ENCODE measurements around the gene HS3ST4. TPM values are rescaled to one million over a fixed set of nuclear protein-coding genes. Genes with fewer than 3 reads are reported as not detected.
"Not testable (repeated sequence)": the region's sequence is repeated elsewhere in the genome, so short reads cannot be mapped to it uniquely, and the experiment has no call there.

HS3ST4 gene
- total RNA-seq, 1 donor from 2014 or later = not detected

DNA sequence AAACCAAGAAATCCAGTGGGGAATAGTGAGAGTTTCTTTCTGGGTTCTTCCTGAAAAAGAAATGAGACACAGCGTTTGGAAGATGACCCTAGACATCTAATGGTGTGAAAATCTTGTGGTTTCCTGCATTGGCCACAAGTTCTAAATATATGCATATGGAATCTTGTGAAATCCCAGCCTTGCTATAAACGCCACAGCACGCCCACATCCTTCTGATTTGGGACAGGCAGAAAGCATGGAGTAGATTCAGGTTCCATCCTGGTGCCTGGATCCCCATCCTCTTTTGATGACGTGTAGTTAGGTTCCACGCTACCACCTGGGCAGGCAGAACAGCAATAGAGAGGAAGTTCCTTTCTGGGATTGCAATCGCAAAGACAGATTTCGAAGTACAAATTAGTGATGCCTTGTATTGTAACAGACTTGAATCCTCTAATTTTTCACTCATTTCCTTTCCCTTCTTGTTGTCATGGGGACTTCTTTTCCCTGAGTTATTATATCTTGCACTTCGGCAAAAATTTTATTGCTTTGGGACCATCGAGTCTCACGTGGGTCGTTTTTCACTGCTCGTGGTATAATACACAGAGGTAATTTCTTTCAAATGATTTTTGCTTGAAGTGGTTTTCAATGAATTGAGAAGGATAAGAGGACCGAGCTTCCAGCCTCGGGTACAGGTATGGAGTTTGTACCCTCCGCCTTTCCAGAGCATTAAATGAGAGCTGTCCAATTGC, 37.6 kb downstream of the HS3ST4 start:
- no peak for ATAC-seq

DNA sequence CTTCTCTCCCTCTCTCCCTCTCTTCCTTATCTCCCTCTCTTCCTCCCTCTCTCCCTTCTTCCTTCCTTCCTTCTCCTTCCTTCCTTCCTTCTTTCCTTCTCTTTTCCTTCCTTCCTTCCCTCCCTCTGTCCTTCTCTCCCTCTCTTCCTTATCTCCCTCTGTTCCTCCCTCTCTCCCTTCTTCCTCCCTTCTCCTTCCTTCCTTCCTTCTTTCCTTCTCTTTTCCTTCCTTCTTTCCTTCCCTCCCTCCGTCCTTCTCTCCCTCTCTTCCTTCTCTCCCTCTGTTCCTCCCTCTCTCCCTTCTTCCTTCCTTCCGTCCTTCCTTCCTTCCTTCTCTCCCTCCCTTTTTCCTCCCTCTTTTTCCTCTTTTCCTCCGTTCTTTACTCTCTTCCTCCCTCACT, 38.6 kb downstream of the HS3ST4 start:
- DNase-seq (ENCODE audit: low spot score) = no peak
- ATAC-seq = no peak

More for the DNA sequence above, 37.6 kb downstream of the HS3ST4 start:
- no peak for DNase-seq (ENCODE audit: low spot score)

DNA sequence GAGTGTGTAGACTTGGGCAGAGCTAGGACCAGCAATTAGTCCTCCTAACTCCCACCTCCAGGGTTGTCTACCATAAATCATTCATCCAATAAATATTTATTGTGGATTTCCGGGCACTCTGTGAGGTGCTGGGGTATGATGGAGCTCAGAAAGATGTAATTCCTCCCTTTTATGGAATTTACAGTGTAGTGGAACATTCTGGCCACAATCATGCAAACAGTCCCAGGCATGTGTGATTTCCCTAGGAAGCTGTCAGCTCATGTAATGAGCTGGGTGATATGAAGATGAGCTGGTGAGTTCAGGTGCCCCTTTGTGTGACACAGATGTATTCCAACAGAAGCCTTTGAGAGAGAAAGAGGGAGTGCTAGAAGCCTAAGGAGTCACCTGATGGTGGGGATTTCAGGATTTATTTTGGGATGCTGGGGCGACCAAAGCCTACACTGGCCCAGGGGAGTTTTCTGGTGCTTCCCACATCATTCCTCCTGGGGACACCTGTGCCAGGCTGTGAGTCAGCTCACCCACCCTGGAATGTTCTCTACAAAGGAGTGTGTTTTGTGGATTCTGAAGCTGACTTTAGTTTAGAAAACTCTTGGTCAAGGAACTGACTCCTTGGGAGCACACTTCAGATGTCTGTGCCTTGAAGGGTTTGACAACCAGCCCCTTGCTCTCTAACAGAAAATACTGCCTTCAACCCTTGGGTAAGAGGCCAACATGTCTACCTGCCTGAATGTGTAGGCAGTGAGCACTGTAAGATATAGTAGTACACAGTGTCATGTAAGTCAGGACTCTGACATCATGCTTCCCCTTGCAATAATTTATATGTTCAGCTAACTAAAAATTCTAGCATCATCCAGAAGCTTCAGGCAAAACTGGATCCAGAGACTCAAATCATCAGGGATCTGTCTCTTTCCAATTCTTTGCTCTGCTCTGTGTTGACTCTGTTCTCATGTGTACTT, 42.9 kb downstream of the HS3ST4 start:
- DNase-seq (ENCODE audit: low spot score) (no peak), ATAC-seq (no peak)

DNA sequence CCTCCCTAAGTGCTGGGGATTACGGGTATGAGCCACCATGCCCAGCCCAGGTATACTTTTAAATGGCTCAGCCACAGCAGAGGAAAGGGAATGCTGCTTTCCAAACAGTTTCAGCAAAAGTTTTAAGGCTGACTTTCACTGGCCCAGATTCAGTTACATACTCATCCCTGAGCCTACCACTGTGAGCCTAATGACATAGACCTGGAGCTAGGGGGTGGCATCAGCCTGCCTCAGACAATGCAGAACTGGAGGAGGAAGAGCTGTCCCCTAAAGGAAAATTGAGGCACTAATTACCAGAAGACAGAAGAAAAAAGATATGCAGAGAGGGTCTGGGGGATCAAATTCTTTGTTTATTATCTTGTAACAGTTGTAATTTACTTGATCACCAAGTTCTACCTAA, 43.9 kb downstream of the HS3ST4 start:
- ATAC-seq (no peak), DNase-seq (ENCODE audit: low spot score) (no peak)

DNA sequence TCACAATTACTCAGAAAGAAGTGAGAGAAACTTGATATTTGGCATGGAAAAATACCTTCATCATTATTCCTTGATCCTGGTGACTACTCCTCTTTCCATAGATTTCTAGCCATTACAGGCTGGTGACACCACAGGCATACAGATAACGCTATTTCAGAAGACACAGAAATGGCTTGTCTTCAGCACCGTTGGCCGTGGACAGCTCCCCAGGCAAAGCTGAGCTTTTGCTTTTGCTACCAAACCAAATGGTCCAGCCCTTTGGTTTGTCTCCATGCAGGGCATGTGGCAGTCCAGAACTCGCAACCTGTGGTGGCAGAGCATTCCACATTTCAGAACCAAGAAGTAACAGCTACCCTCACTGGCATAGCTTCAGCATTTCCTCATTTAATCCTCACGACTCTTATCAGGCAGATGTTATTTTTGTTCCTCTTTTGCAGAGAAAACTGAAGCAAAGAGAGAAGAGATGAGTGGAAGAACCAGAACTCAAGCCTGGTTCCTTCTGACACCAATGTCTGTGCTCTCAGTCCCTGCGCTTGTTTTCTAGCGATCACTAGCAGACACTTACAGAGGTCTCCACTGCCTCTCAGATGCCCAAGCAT, 55.5 kb downstream of the HS3ST4 start:
- peak; percentile 39 for ATAC-seq
- no peak for DNase-seq (ENCODE audit: low spot score)

DNA sequence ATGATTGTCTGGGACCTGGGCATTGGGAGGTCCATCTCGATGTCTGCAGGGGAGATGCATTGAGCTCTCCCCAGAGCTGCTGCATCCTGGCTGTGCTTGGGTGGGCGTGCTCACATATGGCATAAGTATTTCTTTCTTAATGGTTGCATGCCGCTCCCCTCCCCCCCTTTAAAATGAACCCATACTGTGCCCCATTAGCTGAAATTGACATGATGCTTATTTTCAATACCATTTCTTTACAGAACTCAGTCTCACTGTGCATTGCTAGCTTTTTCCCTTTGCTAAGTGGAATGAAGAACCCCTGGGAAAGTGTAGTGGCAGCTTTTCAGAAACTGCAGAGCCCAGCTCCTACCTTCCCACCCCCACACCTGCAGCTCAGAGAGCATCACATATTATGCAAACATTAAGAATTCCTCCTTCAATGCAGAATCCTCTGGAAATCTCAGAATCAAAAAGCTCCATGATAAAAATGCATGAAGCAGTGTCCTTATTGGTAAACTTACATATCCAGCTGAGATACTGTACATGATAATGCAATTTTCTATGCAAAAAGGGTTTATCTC, 56.4 kb downstream of the HS3ST4 start:
- DNase-seq (ENCODE audit: low spot score) (no peak), ATAC-seq (no peak)

DNA sequence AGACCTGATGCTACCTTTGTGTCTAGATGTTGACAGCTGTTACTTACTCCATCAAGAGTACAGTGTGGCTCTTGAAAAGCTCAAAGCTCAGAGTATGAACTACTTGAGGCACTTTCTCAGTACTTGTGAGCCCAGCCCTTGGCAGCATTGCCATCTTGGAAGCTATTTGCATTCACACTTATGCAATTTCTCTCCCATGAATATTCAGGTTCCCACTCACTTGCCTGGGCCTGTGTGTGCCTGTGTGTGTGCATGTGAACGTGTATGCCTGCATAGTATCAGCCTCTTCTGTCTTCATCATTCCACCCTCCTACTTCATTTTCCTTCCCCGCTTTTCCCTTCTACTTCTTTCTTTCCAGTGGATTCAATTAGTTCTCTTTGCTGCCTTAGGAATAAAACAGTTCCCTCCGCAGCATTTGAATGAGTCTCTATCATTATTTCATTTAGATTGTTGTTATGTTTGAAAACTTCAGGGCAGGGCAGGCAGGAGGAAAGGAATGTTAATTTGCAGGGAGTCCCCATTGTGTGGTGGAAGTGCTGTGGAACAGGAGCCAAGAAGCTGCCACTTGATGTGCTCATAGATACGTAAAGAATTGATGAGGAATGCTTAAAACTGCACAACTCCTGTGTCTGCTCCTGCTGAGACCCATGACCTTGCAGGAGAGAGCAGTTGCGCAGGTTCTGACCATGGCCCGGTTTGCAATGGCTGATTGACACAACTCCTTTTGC, 58.9 kb downstream of the HS3ST4 start:
- ATAC-seq (no peak), DNase-seq (ENCODE audit: low spot score) (no peak)

DNA sequence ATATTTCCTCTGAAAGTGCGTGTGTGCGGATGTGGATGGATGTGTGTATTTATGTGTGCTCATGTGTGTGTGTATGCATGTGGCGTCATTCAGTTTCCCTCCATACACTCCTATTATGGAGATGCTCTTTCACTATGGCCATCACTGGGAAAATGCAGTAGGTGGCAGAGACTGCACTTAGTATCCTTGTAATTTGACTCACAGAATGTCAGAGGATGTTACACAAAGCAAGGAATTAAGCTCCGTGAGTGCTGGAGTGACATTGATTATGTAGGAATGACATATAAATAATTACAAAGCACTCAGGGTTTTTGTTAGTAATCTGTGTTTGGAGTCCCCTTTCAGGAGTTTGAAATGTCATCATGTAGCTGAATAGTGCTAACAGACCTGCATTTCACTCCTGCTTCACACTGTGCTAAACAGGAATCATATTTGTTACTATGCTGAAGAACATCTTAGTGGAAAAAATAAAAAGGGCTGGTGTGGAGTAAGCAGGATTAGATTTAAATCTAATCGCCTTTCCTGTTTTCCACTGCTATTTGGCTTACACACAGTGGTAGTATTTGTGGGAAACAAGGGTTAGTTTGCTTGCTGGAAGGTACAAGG, 59.6 kb downstream of the HS3ST4 start:
- DNase-seq (ENCODE audit: low spot score) = no peak
- no peak for ATAC-seq

DNA sequence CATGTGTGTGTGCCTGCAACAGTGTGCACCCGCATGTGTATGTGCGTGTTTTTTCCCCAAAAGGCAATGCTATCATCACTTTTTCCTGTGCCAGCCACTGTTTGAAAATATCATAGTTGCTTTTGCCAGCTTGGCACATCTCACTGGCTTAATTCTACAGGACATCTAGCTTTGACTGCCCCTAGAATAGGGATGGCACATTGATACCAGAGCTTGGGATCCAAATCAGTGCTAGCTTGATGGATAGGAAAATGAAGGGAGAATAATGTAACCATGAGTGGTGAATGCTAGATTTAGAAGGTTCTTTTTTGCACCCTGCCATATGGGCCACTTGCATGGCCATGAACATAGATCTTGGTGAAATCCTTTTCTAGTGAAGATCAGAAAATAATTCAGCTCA, 72.7 kb downstream of the HS3ST4 start:
- ATAC-seq = no peak
- no peak for DNase-seq (ENCODE audit: low spot score)

DNA sequence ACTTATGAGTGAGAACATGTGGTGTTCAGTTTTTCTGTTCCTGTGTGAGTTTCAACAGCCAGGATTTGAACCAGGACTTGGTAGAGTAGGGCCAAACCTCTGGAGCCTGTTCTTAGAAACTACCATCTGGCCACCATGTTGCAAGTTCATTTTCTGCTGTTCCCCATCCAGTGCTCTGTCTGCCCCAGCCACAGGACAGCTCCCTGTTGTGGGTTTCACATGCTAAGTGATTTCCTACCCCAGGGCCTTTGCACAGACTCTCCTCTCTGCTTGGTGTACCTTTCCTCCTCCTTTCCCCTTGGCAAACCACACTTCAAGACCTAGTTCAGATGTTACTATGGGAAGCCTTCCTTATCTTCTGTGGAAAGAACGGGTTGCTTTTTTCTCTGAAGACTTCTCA, 79.5 kb downstream of the HS3ST4 start:
- no peak for ATAC-seq

DNA sequence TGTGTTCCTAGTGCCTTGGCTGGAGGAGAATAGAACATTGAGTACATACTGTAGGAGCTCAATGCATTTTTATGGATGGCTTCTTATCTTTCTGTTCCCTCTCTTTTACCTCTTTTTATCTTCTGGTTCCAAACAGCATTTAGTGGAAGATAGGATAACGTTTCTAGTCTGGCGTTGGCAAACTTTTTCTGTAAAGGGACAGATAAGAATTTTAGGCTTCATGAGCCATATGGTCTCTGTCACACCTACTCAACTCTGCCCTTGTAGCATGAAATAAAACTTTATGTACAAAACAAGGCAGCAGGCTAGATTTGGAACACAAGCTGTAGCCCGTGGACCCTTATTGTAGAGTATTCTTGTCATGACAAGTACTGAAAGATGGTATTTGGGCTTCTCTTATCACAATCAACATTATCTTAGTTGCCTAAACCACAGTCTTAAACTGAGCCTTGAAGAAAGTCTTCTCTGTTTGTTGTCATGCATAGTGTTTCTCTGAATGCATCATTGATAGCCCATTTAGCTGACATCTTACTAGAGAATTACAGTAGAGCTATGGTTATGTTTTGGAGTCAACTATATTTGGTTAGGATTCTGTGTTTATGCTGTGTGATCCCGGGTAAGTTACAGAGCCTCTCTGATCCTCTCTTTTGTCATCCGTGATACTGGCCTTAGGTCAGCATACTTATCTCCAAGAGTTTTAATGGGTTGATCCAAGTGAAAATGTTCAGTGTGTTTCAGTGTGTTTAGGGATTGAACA, 80.2 kb downstream of the HS3ST4 start:
- ATAC-seq = no peak
- DNase-seq (ENCODE audit: low spot score) = no peak

More for the DNA sequence above, 79.5 kb downstream of the HS3ST4 start:
- DNase-seq (ENCODE audit: low spot score) = no peak

DNA sequence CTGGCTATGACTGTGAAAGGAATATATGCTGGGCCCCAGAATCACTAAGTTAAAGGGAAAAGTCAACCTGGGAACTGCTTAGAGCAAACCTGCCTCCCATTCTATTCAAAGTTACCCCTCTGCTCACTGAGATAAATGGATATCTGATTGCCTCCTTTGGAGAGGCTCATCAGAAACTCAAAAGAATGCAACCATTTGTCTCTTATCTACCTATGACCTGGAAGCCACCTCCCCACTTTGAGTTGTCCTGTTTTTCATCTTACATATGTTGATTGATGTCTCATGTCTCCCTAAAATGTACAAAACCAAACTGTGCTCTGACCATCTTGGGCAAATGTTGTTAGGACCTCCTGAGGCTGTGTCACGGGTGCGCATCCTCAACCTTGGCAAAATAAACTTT, 84.5 kb downstream of the HS3ST4 start:
- ATAC-seq; DNase-seq (ENCODE audit: low spot score): not testable (repeated sequence)

DNA sequence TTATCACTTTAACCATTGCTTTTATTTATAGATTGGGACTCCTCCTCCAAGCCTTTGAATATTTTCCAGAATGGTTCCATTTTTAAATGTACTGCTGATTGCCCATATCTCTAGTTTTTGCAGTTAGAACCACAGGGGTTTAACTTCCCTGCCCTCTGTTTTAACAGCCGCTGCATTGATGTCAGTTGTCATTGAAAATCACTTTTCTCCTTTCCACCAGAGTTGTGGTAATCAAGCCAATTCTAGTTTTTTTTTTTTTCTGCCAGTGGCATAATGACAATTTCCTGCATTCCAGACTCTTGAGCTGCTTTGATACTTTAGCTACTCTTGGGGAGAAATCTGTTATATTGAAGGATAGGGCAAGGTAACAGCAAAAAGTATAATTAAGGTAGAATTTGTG, 91.5 kb downstream of the HS3ST4 start:
- DNase-seq (ENCODE audit: low spot score) (no peak), ATAC-seq (no peak)

DNA sequence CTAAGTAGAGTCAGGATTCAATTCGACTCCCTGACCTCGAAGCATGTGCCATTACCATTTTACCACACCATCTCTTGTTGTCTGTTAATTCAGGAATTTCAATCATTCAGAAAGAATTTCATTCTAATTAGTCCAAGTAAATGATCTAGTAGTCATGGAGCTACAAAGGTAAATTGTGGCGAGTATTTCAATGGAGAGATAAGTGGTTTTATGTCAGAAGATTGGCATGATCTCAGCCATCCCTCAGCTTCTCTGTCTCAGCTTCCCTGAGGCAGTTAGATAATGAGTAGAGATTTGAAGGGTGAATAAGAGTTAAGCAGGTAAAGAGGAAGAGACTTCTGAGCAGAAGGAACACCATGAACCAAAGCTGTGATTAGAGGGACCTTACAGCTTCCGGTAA, 93.6 kb downstream of the HS3ST4 start:
- no peak for ATAC-seq
- DNase-seq (ENCODE audit: low spot score) = no peak

DNA sequence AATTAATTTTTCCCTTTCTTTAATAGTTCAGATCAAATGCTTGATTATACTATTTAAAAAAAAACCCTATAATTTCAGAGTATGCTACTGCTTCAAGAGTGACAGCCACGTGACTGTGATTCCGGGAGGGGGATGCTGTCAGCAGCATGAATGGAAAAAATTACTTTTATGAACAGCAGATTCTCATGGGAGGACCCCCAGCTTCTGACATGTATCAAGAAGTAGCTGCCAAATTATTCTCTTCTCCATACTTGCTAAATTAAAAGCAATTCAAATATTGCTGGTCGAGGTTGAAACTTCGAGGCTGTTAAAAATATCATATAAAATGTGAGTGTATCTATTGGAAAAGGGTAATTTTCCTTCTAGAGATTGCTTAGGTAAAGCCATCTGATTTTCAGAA, 95.0 kb downstream of the HS3ST4 start:
- no peak for ATAC-seq
- no peak for DNase-seq (ENCODE audit: low spot score)

DNA sequence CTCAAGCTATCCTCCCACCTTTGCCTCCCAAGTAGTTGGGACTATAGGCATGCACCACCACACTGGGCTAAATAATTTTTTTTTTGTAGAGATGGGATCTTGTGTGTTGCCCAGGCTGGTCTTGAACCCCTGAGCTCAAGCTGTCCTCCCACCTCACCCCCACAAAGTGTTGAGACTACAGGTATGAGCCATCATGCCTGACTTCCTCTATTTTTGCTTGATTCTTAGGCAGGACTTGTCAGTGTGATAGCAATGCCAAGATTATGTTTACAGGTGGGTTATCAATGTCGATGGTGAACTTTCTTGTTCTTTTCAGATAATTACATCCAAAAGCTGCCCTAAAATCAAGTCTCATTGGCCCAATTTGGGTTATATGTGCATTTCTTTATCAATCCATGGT, 96.9 kb downstream of the HS3ST4 start:
- ATAC-seq (no peak), DNase-seq (ENCODE audit: low spot score) (no peak)

DNA sequence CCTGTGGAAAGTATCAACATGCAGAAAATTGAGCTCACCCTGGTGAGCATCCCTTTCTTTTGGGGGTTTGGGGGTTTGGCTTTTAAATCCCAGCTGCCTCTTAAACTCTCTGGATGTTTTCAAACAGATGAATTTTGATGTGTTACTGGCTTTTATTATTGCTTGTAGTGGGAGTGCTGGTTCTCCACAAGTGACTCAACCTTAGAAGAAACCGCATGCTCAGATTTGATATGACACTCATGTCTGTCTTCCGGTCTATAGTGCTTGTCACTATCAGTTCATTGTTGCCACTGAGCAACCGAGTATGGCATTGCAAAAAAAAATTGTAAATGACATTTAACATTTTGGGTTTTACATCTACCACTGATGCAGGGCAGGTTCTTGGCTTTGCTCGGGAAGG, 104.5 kb downstream of the HS3ST4 start:
- no peak for DNase-seq (ENCODE audit: low spot score)
- ATAC-seq = no peak

DNA sequence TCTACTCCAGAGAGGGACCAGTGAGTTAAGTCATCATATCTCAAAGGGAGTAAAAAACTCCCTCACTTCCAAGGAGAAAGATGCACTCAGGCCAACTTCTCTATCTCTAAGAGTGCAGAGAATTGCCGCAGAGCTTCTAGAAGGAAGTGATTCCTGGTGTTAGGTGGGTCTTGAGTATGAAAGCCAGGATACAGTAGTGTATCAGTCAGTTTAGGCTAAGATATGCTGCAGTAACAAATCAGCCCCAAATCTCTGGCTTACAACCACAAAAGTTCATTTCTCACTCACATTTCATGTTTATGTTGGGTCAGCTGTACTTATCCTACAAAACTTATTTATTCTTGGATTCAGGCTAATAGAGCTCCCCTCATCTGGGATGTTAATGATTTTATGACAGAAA, 106.3 kb downstream of the HS3ST4 start:
- DNase-seq (ENCODE audit: low spot score) = no peak
- no peak for ATAC-seq

DNA sequence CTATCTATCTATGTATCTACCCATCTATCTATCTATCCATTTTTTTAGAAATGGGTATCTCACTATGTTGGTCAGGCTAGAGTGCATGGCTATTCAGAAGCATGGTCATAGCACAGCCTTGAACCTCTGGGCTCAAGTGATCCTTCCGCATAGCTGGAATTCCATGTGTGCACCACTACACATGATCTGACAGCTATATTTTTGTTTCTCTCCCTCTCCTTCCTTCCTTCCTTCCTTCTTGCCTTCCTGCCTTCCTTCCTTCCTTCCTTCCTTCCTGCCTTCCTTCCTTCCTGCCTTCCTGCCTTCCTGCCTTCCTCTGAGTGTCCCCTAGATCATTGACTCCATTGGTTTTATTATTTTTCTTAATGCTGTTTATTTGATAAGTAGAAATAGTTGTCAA, 108.1 kb downstream of the HS3ST4 start:
- ATAC-seq (no peak), DNase-seq (ENCODE audit: low spot score) (no peak)

DNA sequence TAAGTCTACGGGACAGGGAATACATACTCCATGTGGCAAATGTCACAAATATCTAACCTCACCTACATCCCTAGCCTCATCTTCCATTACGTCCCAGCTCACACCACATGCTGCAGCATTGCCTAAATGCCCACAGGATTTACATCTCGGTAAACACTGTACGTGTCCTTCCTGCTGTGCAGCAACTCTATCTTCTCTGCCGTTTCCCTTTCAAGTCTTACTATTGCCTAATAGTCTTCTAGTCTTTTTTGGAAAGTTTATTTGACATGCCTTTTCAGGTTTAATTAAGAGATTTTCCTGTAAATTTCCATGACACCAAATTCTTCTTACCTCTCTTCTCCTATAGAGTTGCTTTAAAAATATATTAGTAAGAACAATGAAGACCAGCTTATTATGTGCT, 120.5 kb downstream of the HS3ST4 start:
- ATAC-seq (no peak), DNase-seq (ENCODE audit: low spot score) (no peak)
